Activated CD4-positive, alpha-beta memory T cell treated with anti-CD3 and anti-CD28 coated beads, Interleukin-2, amount 10 ng/mL, durations not matched to agents 7 days and 5 days (primary cell): ENCODE results near the gene JMJD6. TPM values are rescaled to one million over a fixed set of nuclear protein-coding genes. Genes with fewer than 3 reads are reported as not detected.
A peak's percentile ranks its signal among the peaks of the same experiment; 100 is the strongest.
"Not testable (repeated sequence)": the region's sequence is repeated elsewhere in the genome, so short reads cannot be mapped to it uniquely, and the experiment has no call there.

ENCODE experiments used
- CTCF ChIA-PET: fragments of 350-600 bp; sonication (Branson Sonifier 250); formaldehyde crosslinking; loops from one replicate; lab custom pipeline; 2021; ENCODE audit warnings: antibody characterized with exemption, inconsistent platforms; lab: Charles Lee
- POLR2A ChIA-PET: fragments of 350-600 bp; sonication (Branson Sonifier 250); formaldehyde crosslinking; loops from one replicate; lab custom pipeline; 2021; ENCODE audit warnings: antibody characterized with exemption; lab: Charles Lee
- DNase-seq: peaks from one replicate; pipeline ENCODE4 v3.0.0-alpha.2; 2020
- H3K27ac Mint-ChIP-seq: one replicate; pipeline ENCODE4 v1.8.0; 2021; ENCODE audit warnings: mild to moderate bottlenecking, mixed read lengths
- H3K27me3 Mint-ChIP-seq: one replicate; pipeline ENCODE4 v1.8.0; 2021; ENCODE audit warnings: mixed read lengths
- H3K36me3 Mint-ChIP-seq: one replicate; pipeline ENCODE4 v1.8.0; 2021; ENCODE audit warnings: low read depth, mixed read lengths
- H3K4me1 Mint-ChIP-seq: one replicate; pipeline ENCODE4 v1.8.0; 2021; ENCODE audit warnings: mixed read lengths
- H3K4me3 Mint-ChIP-seq: one replicate; pipeline ENCODE4 v1.8.0; 2021; ENCODE audit warnings: mild to moderate bottlenecking, mixed read lengths
- H3K9me3 Mint-ChIP-seq: one replicate; pipeline ENCODE4 v1.8.0; 2021; ENCODE audit warnings: mixed read lengths
- total RNA-seq, 2 experiments: library from RNA; stranded (reverse); gene quantifications; one replicate each; pipeline ENCODE4 v1.2.3, GENCODE V29; 2021

JMJD6 gene
- total RNA-seq, 2 experiments from 2014 or later, result 66.8 to 68.0 TPM

DNA sequence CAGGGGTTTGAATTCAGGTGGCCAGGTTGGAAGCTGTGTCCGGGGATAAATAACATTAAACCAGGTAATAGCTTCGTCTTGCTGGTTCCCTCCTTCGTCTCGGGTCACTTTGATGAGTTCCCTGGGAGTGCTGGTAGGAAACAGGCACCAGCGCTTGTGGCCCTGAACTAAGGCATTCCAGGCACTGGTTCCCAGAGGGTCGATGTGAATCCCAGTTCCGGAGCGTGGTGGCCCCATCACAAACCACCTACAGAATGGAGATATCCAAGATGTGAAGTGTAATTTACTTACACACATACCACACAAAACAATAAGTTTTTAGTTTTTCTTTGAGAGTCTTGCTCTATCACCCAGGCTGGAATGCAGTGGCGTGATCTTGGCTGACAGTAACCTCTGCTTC, 2.6 kb downstream of the JMJD6 start:
- Mint-ChIP-seq H3K9me3 (no peaks in the 10 kb centered on the region), H3K4me1 (peaks cover 51% of the 10 kb centered on the region), H3K27me3 (no peaks in the 10 kb centered on the region), H3K4me3 (no peak overlapping the region), H3K36me3 (peaks cover 81% of the 10 kb centered on the region), H3K27ac (no peak overlapping the region)
- POLR2A ChIA-PET, result interaction anchor here (1.5 to 4.4 kb wide), 2 partner anchors 9 to 28 kb away, joined by 3 to 59 read pairs; no protein-coding TSS in a partner anchor
- CTCF ChIA-PET, result interaction anchor here (0.6 to 5.2 kb wide), 2 partner anchors 9 to 10 kb away, joined by 3 to 36 read pairs; no protein-coding TSS in a partner anchor
- no peak for DNase-seq

DNA sequence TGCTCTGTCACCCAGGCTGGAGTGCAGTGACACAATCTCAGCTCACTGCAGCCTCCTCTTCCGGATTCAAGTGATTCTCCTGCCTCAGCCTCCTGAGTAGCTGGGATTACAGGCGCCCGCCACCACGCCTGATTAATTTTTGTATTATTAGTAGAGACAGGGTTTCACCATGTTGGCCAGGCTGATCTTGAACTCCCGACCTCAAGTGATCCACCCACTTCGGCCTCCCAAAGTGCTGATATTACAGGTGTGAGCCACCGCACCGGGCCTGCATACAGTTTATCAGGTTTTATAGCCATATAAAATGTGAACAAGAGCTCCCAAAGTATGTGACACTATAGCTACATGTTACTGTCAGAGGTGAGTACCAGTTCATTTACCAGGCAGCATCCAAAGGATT, 3.4 kb downstream of the JMJD6 start:
- H3K27ac Mint-ChIP-seq, H3K9me3 Mint-ChIP-seq, DNase-seq, H3K27me3 Mint-ChIP-seq, H3K4me3 Mint-ChIP-seq: not testable (repeated sequence)
- H3K4me1 Mint-ChIP-seq, result peaks cover 45% of the 10 kb centered on the region
- H3K36me3 Mint-ChIP-seq, result peaks cover 90% of the 10 kb centered on the region
- ChIA-PET CTCF (interaction anchor here (0.5 to 0.6 kb wide), 2 partner anchors 9 to 29 kb away, joined by 3 read pairs; no protein-coding TSS in a partner anchor), POLR2A (interaction anchor here (0.6 to 1.5 kb wide), 4 partner anchors 9 to 51 kb away, joined by 3 read pairs; no protein-coding TSS in a partner anchor)

DNA sequence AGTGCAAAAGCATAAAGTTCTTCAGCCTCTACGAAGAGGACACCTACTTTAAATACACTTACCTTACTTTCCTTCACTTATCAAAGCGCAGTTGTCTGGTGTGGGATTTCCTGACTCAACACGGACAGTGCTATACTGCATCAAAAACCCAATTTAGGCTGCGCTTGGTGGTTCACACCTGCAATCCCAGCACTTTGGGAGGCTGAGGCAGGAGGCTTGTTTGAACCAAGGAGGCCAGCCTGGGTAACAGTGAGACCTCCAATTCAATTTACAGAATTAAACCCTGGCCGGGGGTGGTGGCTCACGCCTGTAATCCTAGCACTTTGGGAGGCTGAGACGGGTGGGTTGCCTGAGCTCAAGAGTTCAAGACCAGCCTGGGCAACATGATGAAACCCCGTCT, 4.1 kb downstream of the JMJD6 start:
- Mint-ChIP-seq H3K4me1 (peaks cover 46% of the 10 kb centered on the region), H3K4me3 (no peak overlapping the region), H3K9me3 (no peaks in the 10 kb centered on the region), H3K27me3 (no peaks in the 10 kb centered on the region), H3K27ac (no peak overlapping the region), H3K36me3 (peaks cover 87% of the 10 kb centered on the region)
- CTCF ChIA-PET, result no interaction called here
- POLR2A ChIA-PET, result interaction anchor here (0.7 to 1.5 kb wide), 2 partner anchors 10 to 50 kb away, joined by 3 read pairs; no protein-coding TSS in a partner anchor
- no peak for DNase-seq

DNA sequence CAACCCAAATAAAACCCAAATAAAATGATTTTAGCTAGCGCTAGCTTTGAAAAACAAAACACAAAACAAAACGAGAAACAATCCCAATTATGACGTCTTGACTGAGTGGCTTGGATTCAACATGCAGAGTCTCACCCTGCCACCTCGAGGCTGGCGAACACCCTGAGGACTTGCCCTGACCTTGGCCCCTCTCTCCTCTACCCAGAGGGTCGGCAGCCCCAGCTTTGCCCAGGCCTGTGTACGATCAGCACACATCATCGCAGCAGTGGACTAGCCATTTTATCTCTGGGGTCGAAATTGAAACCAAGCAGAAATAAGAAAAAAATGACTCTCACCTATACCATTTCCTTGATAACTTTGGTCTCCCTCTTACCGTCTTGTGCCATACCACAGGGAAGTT, 4.9 kb downstream of the JMJD6 start:
- Mint-ChIP-seq H3K4me1 (peaks cover 52% of the 10 kb centered on the region), H3K9me3 (no peaks in the 10 kb centered on the region), H3K27ac (no peak overlapping the region), H3K36me3 (peaks cover 90% of the 10 kb centered on the region), H3K27me3 (no peaks in the 10 kb centered on the region), H3K4me3 (no peak overlapping the region)
- no peak for DNase-seq
- POLR2A ChIA-PET, result interaction anchor here (0.8 to 1.5 kb wide), 2 partner anchors 15 to 49 kb away, joined by 3 read pairs; partner anchors contain the start of gene SRSF2
- CTCF ChIA-PET, result no interaction called here

DNA sequence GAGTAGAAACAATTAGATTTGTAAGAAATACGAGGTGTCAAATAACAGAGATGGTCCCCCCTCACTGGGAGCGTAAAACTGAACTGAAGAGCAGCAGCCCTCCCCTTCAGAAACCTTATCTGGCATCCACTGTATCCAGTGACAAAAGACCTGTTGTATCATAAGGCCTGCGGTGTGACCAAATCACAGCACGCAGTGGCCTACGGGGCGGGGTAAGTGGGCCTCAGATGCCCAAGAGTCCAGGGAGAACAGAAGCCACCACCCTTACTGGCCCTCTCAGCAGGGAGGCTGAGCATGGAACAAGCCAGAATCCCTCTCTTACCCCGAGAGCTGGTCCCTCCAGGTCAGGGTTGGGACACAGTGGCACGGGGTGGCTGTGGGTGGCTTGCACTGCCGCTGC, 5.5 kb downstream of the JMJD6 start:
- ChIA-PET CTCF (no interaction called here), POLR2A (interaction anchor here (0.8 kb wide), 1 partner anchor 16 kb away, joined by 3 read pairs; the partner anchor contains the start of gene SRSF2)
- no peak for DNase-seq
- H3K27me3 Mint-ChIP-seq, result no peaks in the 10 kb centered on the region
- no peaks in the 10 kb centered on the region for H3K9me3 Mint-ChIP-seq
- H3K4me1 Mint-ChIP-seq, result peaks cover 57% of the 10 kb centered on the region
- peaks cover 92% of the 10 kb centered on the region for H3K36me3 Mint-ChIP-seq
- no peak overlapping the region for H3K27ac Mint-ChIP-seq
- no peak overlapping the region for H3K4me3 Mint-ChIP-seq

DNA sequence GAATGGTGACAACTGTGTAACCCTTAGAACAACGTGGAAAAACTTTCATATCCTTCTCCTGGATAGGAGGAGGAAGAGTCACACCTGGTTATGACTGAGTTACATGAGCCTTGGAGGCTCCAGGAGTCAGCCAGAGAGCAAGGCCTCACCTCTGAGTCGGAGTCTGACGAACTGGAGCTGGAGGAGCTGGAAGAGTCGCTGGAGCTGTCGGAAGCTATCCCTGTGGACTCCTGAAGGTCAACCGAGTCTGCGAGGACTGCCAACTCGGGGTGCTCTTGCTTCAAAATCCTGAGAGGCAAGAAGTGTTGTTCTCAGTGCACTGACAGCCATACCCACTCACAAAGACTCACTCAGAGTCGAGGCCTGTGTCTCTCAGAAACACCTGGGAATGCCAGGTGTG, 6.2 kb downstream of the JMJD6 start:
- no peaks in the 10 kb centered on the region for H3K27me3 Mint-ChIP-seq
- peaks cover 92% of the 10 kb centered on the region for H3K36me3 Mint-ChIP-seq
- CTCF ChIA-PET, result interaction anchor here (0.6 kb wide), 1 partner anchor 498 kb away, joined by 4 read pairs; no protein-coding TSS in a partner anchor
- no peak for DNase-seq
- H3K9me3 Mint-ChIP-seq, result no peaks in the 10 kb centered on the region
- H3K4me3 Mint-ChIP-seq, result no peak overlapping the region
- H3K4me1 Mint-ChIP-seq, result peaks cover 59% of the 10 kb centered on the region
- H3K27ac Mint-ChIP-seq, result no peak overlapping the region
- POLR2A ChIA-PET, result interaction anchor here (1.1 to 1.4 kb wide), 2 partner anchors 15 to 18 kb away, joined by 3 to 7 read pairs; partner anchors contain the start of gene MFSD11

DNA sequence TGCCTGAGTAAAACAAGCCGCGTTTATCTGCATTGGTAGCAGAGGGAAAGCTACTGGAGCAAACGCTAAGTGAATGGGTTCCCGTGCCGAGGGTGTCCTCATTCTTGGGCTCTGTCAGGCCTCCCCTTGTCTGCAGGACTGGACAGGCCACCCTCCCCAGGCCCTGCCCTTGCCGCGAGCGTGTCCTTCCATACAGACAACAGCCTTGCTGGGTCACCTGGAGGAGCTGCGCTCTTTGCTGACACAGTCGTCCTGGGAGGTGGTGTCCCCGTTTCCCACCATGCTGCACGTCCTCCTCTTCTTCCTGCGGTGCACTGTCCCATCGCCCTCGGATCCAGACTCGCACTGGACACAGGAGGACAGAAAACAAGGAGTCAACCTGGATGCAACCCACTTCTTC, 7.9 kb downstream of the JMJD6 start:
- Mint-ChIP-seq H3K4me3 (no peak overlapping the region), H3K9me3 (no peaks in the 10 kb centered on the region), H3K4me1 (peaks cover 62% of the 10 kb centered on the region), H3K27me3 (no peaks in the 10 kb centered on the region), H3K36me3 (peaks cover 91% of the 10 kb centered on the region), H3K27ac (no peak overlapping the region)
- DNase-seq, result no peak
- ChIA-PET CTCF (no interaction called here), POLR2A (interaction anchor here (1.0 to 7.4 kb wide), 3 partner anchors 8 to 42 kb away, joined by 3 to 59 read pairs (median 3); partner anchors contain the start of genes JMJD6 and METTL23)

DNA sequence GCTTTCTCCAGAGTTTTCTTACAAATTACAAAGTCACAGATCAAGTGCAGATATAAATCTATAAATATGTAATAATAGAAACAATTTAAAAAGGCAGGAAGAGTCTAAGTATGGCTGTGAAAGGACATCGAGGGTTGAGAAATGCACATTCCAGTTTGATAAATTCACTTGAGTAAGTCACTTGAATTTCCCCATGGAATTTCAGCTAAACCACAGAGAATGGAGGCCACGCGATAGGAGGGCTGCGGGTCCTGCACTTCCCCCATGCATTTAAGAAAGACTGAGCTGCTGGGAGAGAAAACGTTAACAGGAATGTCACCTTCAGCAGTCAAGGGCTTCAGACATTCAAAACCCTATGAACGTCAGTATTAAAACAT, 9.6 kb downstream of the JMJD6 start:
- no peaks in the 10 kb centered on the region for H3K9me3 Mint-ChIP-seq
- H3K36me3 Mint-ChIP-seq, result peaks cover 81% of the 10 kb centered on the region
- ChIA-PET POLR2A (interaction anchor here (0.9 to 7.4 kb wide), 7 partner anchors 9 to 45 kb away, joined by 3 to 59 read pairs (median 4); partner anchors contain the start of genes JMJD6, METTL23 and MFSD11), CTCF (interaction anchor here (1.0 to 5.8 kb wide), 3 partner anchors 9 to 36 kb away, joined by 4 to 36 read pairs (median 6); partner anchors contain the start of genes JMJD6 and METTL23)
- no peak for DNase-seq
- H3K4me1 Mint-ChIP-seq, result peaks cover 51% of the 10 kb centered on the region
- peak overlapping the region; percentile 86 for H3K27ac Mint-ChIP-seq
- no peak overlapping the region for H3K4me3 Mint-ChIP-seq
- no peaks in the 10 kb centered on the region for H3K27me3 Mint-ChIP-seq

DNA sequence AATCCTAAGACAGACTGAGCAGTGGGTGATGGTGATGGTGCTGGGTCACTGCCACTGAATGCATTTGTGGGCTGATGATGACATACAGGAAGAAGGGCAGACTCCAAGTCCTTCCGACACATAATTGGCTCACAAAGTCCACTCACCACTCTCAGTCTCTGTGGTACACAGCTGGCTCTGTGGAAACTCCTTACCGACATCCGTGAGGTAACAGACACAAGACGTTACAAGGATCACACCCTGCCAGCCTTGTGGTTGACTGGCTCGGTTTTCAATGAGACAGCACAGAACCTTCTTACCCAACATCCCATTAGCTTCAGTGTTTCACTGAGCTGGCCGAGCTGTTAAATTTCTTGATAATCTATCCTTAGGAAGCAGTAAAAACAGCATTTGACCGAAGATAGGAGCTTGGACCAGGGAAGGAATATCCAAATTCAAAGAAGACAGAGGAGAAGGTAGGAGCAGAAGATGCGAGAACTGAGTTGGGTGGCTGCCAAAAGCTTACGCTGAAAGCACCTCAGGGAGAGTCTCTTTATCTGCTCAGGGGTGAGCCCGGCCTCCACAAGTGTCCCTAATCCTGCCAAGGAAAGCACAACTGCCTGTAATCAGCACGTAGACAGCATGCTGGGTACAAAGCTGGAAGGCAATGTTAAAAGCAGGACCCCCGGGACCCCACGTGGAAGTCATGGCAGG, 10.1 kb downstream of the JMJD6 start:
- Mint-ChIP-seq H3K36me3 (peaks cover 76% of the 10 kb centered on the region), H3K4me3 (no peak overlapping the region), H3K27ac (peak overlapping the region; percentile 86), H3K9me3 (no peaks in the 10 kb centered on the region), H3K27me3 (no peaks in the 10 kb centered on the region), H3K4me1 (peaks cover 49% of the 10 kb centered on the region)
- peak; percentile 69 for DNase-seq
- POLR2A ChIA-PET, result interaction anchor here (0.9 to 7.4 kb wide), 6 partner anchors 10 to 45 kb away, joined by 3 to 59 read pairs (median 6); partner anchors contain the start of genes JMJD6, METTL23 and MFSD11
- CTCF ChIA-PET, result interaction anchor here (0.9 to 5.8 kb wide), 3 partner anchors 8 to 35 kb away, joined by 4 to 36 read pairs (median 6); partner anchors contain the start of genes JMJD6 and METTL23

DNA sequence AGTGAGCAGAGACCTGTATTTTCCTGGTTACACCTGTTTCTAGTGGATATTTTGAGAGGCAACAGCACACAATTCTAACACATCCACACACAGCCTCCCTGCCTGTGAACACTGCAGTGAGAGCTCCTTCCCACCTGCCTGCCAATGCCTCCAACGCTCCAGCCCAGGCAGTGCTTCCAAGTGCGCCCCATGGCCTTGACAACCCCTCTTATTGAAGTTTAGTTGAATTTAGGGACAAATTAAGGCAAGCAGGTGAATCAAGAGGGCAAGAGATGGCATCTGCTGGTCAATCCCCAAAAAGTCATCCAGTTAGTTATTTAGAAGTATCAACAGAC, 10.9 kb downstream of the JMJD6 start:
- Mint-ChIP-seq H3K27ac (peak overlapping the region; percentile 86), H3K9me3 (no peaks in the 10 kb centered on the region), H3K4me1 (peaks cover 46% of the 10 kb centered on the region), H3K4me3 (no peak overlapping the region), H3K27me3 (no peaks in the 10 kb centered on the region), H3K36me3 (peaks cover 67% of the 10 kb centered on the region)
- no peak for DNase-seq
- CTCF ChIA-PET, result interaction anchor here (1.2 to 5.8 kb wide), 4 partner anchors 11 to 44 kb away, joined by 3 to 36 read pairs (median 12); partner anchors contain the start of genes JMJD6 and METTL23
- POLR2A ChIA-PET, result interaction anchor here (2.0 to 7.4 kb wide), 2 partner anchors 11 to 17 kb away, joined by 7 to 59 read pairs; partner anchors contain the start of genes JMJD6 and METTL23

DNA sequence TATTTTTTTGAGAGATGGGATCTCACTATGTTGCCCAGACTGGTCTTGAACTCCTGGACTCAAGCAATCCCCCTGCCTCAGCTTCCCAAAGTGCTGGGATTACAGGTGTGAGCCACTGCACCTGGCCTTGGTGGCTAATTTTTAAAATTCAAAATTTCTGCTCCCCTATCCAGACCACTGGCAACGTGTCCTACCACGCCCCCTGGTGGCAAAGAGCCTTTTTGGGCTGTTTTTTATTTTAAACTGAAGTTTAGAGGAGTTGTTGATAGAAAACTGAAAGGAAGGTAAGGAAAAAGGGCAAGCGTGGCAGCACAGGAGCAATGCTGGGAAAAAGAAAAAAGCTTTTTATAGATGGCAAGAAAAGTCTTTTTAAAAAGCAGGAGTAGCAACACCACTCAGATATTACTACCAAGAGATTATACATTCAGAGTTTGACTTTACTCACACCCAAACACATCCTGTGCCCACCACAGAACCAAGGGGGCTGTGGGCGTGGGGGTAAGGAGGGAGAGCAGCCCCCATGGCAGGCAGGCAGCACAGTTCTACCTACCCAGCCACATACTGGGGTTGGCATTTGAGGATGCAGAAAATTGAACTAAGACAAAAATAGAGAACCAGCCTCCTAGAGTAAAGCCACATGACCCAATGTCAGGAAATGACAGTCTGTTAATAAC, 11.4 kb downstream of the JMJD6 start:
- Mint-ChIP-seq H3K9me3 (no peaks in the 10 kb centered on the region), H3K4me1 (peaks cover 47% of the 10 kb centered on the region), H3K36me3 (peaks cover 62% of the 10 kb centered on the region), H3K27ac (peak overlapping the region; percentile 86), H3K4me3 (no peak overlapping the region), H3K27me3 (no peaks in the 10 kb centered on the region)
- peak; percentile 78 for DNase-seq
- ChIA-PET POLR2A (interaction anchor here (2.0 to 7.4 kb wide), 2 partner anchors 11 to 18 kb away, joined by 7 to 59 read pairs; partner anchors contain the start of genes JMJD6 and METTL23), CTCF (interaction anchor here (0.6 to 5.8 kb wide), 9 partner anchors 12 to 200 kb away, joined by 3 to 36 read pairs (median 5); partner anchors contain the start of genes JMJD6 and METTL23)

DNA sequence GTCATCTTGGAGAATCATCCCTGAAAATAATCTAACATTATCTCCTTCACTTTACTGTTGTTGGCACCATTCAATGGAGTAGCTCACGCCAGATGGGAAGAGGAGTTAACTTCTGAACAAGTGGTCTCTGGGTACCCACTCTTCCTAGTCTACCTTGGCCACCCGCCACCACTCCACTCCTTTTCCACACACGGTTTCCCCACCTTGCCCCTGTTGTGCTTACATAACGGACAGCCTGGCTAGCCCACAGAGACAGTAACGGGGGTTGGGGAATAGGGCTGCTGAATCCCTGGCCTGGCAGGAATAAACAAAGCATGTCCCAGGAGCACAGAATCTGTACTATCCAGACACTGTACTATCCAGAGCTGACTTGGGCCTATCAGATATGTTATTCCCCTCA, 12.1 kb downstream of the JMJD6 start:
- no peak for DNase-seq
- peaks cover 56% of the 10 kb centered on the region for H3K36me3 Mint-ChIP-seq
- peaks cover 4% of the 10 kb centered on the region for H3K27me3 Mint-ChIP-seq
- CTCF ChIA-PET, result interaction anchor here (0.6 to 5.8 kb wide), 14 partner anchors 9 to 200 kb away, joined by 3 to 36 read pairs (median 4); partner anchors contain the start of genes JMJD6 and METTL23
- H3K4me3 Mint-ChIP-seq, result no peak overlapping the region
- H3K9me3 Mint-ChIP-seq, result no peaks in the 10 kb centered on the region
- H3K4me1 Mint-ChIP-seq, result peaks cover 53% of the 10 kb centered on the region
- no peak overlapping the region for H3K27ac Mint-ChIP-seq
- POLR2A ChIA-PET, result interaction anchor here (1.3 to 7.4 kb wide), 4 partner anchors 9 to 23 kb away, joined by 3 to 59 read pairs (median 6); partner anchors contain the start of genes JMJD6, METTL23 and SRSF2
